ENCODE data around the gene ARHGEF17.

DNA sequence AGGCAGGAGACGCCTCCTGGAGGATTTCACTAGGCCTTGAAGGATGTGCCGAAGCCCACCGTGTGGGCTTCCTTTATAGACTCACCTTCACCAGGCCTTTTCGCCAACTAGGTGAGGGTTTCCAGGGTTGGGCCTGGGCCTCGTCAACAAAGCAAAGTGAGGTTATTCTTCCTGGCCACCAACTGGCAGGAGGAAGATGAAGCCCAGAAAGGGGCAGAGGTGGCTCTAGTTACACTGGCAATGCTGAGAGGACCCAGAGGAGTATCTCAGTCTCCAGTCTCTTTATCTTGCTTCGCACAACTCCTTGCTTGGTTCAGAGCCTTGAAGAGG, 67.7 kb downstream of the ARHGEF17 start:
- TF ChIP-seq CTCF (CRISPR knock-in tag; IDR thresholded peaks at IDR 0.05) (no peak), ZNF687 (CRISPR knock-in tag; IDR thresholded peaks at IDR 0.05) (no peak), GATAD2A (CRISPR knock-in tag; IDR thresholded peaks at IDR 0.05) (no peak), SIN3A (IDR thresholded peaks at IDR 0.05; ENCODE audit: borderline replicate concordance, low read depth, low read length) (no peak), NR2C2 (CRISPR knock-in tag; IDR thresholded peaks at IDR 0.05; ENCODE audit: borderline replicate concordance) (no peak), REPIN1 (CRISPR knock-in tag; IDR thresholded peaks at IDR 0.05; ENCODE audit: borderline replicate concordance, low read depth) (no peak), TCF12 (IDR thresholded peaks at IDR 0.05) (no peak), TCF12 (CRISPR knock-in tag; IDR thresholded peaks at IDR 0.05) (no peak), JUN (CRISPR knock-in tag; IDR thresholded peaks at IDR 0.05) (no peak), E2F1 (CRISPR knock-in tag; IDR thresholded peaks at IDR 0.05) (no peak)
- TF ChIP-seq, protein P1, sequence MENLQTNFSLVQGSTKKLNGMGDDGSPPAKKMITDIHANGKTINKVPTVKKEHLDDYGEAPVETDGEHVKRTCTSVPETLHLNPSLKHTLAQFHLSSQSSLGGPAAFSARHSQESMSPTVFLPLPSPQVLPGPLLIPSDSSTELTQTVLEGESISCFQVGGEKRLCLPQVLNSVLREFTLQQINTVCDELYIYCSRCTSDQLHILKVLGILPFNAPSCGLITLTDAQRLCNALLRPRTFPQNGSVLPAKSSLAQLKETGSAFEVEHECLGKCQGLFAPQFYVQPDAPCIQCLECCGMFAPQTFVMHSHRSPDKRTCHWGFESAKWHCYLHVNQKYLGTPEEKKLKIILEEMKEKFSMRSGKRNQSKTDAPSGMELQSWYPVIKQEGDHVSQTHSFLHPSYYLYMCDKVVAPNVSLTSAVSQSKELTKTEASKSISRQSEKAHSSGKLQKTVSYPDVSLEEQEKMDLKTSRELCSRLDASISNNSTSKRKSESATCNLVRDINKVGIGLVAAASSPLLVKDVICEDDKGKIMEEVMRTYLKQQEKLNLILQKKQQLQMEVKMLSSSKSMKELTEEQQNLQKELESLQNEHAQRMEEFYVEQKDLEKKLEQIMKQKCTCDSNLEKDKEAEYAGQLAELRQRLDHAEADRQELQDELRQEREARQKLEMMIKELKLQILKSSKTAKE (CRISPR knock-in tag; IDR thresholded peaks at IDR 0.05; ENCODE audit: borderline replicate concordance), result no peak
- TF ChIP-seq, protein P2, sequence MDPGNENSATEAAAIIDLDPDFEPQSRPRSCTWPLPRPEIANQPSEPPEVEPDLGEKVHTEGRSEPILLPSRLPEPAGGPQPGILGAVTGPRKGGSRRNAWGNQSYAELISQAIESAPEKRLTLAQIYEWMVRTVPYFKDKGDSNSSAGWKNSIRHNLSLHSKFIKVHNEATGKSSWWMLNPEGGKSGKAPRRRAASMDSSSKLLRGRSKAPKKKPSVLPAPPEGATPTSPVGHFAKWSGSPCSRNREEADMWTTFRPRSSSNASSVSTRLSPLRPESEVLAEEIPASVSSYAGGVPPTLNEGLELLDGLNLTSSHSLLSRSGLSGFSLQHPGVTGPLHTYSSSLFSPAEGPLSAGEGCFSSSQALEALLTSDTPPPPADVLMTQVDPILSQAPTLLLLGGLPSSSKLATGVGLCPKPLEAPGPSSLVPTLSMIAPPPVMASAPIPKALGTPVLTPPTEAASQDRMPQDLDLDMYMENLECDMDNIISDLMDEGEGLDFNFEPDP (CRISPR knock-in tag; conservative IDR thresholded peaks at IDR 0.05), result no peak

Data from HepG2 (cell line).